Esophagus (tissue), 2 donors: Measurements from ENCODE around the gene MGAT4C. TPM values are rescaled to one million over a fixed set of nuclear protein-coding genes. Genes with fewer than 3 reads are reported as not detected.

ENCODE experiments used
- H3K27ac ChIP-seq, 2 donors: one replicate each; pipeline ENCODE4 v1.5.1; 2013; ENCODE audit warnings: low read depth in 2 of 2, mild to moderate bottlenecking in 2 of 2, inconsistent platforms in 1 of 2, low read length in 1 of 2, moderate library complexity in 1 of 2
- H3K27me3 ChIP-seq, 2 donors: one replicate each; pipeline ENCODE4 v1.6.1; 2013; ENCODE audit warnings: low read length in 2 of 2, control low read depth in 1 of 2, mild to moderate bottlenecking in 1 of 2; ENCODE audit not compliant: insufficient read depth in 2 of 2, control insufficient read depth in 1 of 2
- H3K36me3 ChIP-seq, 2 donors: one replicate each; pipeline ENCODE4 v1.6.1; 2013; ENCODE audit warnings: low read length in 1 of 2; ENCODE audit not compliant: control insufficient read depth in 2 of 2, insufficient read depth in 2 of 2
- H3K4me1 ChIP-seq, 2 donors: one replicate each; pipeline ENCODE4 v1.6.1; 2013; ENCODE audit warnings: low read length in 1 of 2; ENCODE audit not compliant: control insufficient read depth in 2 of 2, insufficient read depth in 2 of 2
- H3K4me3 ChIP-seq, 2 donors: one replicate each; pipeline ENCODE4 v1.5.1; 2013; ENCODE audit warnings: low read length in 2 of 2, mild to moderate bottlenecking in 2 of 2, low read depth in 1 of 2, moderate library complexity in 1 of 2
- H3K9me3 ChIP-seq, 2 donors: one replicate each; pipeline ENCODE4 v1.6.1; 2013; ENCODE audit warnings: mild to moderate bottlenecking in 2 of 2, low read depth in 1 of 2, low read length in 1 of 2, moderate library complexity in 1 of 2; ENCODE audit not compliant: control insufficient read depth in 2 of 2, insufficient read depth in 1 of 2
- WGBS, 2 donors: extraction: QIAGEN DNeasy Blood & Tissue Kit; methylation state at CpG; one replicate each; pipeline ENCODE4 v1.1.7; 2013; 5-methylcytosine and 5-hydroxymethylcytosine counted together
- polyA plus RNA-seq, 2 donors: library from polyadenylated mRNA; stranded (reverse); fragments of 200-250 nt; gene quantifications; one replicate each; pipeline ENCODE4 v1.2.3, GENCODE V29; 2013
- donor health status: healthy with polysubstance abuse.
- donor health status: Bipolar disorder and iron deficiency.

MGAT4C gene
- polyA plus RNA-seq, 2 donors: under 0.01 to 0.04 TPM

- Histone ChIP-seq H3K4me3 (no peak overlapping the region), H3K9me3 (peaks cover 0 to 13% of the 10 kb centered on the region in 2 donors), H3K4me1 (no peaks in the 10 kb centered on the region), H3K36me3 (no peaks in the 10 kb centered on the region), H3K27me3 (no peaks in the 10 kb centered on the region), H3K27ac (no peak overlapping the region)
- 63 to 72% methylated on average over 3 of the region's 3 CpGs for WGBS, 2 donors
Measured at GRCh38 chr12:86042062-86042461, 214.1 kb downstream of the MGAT4C start.

- no peaks in the 10 kb centered on the region for H3K27me3 ChIP-seq
- H3K27ac ChIP-seq: no peak overlapping the region
- H3K36me3 ChIP-seq: no peaks in the 10 kb centered on the region
- H3K4me3 ChIP-seq: no peak overlapping the region
- no peaks in the 10 kb centered on the region for H3K4me1 ChIP-seq
- WGBS, 2 donors: 55 to 68% methylated on average over 3 of the region's 3 CpGs
- H3K9me3 ChIP-seq: no peaks in the 10 kb centered on the region
Measured at GRCh38 chr12:86018361-86018760, 237.8 kb downstream of the MGAT4C start.

- Histone ChIP-seq H3K36me3 (no peaks in the 10 kb centered on the region), H3K27ac (no peak overlapping the region), H3K4me3 (no peak overlapping the region), H3K9me3 (no peaks in the 10 kb centered on the region), H3K27me3 (no peaks in the 10 kb centered on the region), H3K4me1 (no peaks in the 10 kb centered on the region)
- WGBS, 2 donors: 82 to 84% methylated on average over 5 of the region's 5 CpGs
Measured at GRCh38 chr12:86015026-86015425, 241.2 kb downstream of the MGAT4C start.

GRCh38 chr12:86006727-86007126 is 249.5 kb downstream of the MGAT4C start:
- H3K27ac ChIP-seq: no peak overlapping the region
- H3K9me3 ChIP-seq: no peaks in the 10 kb centered on the region
- H3K27me3 ChIP-seq: no peaks in the 10 kb centered on the region
- no peak overlapping the region for H3K4me3 ChIP-seq
- no peaks in the 10 kb centered on the region for H3K4me1 ChIP-seq
- H3K36me3 ChIP-seq: no peaks in the 10 kb centered on the region

GRCh38 chr12:85998074-85998473 is 258.1 kb downstream of the MGAT4C start:
- peaks cover 5 to 15% of the 10 kb centered on the region in 2 donors for H3K9me3 ChIP-seq
- H3K27me3 ChIP-seq: no peaks in the 10 kb centered on the region
- 85 to 94% methylated on average over 2 of the region's 2 CpGs for whole genome bisulfite sequencing, 2 donors

GRCh38 chr12:85996280-85996679 is 259.9 kb downstream of the MGAT4C start:
- H3K9me3 ChIP-seq: peaks cover 9 to 20% of the 10 kb centered on the region in 2 donors
- WGBS, 2 donors: 77% methylated on average over 3 of the region's 3 CpGs
- no peaks in the 10 kb centered on the region for H3K27me3 ChIP-seq
- H3K4me3 ChIP-seq: no peak overlapping the region
- H3K36me3 ChIP-seq: no peaks in the 10 kb centered on the region
- no peaks in the 10 kb centered on the region for H3K4me1 ChIP-seq
- no peak overlapping the region for H3K27ac ChIP-seq

More at GRCh38 chr12:85998074-85998473, 258.1 kb downstream of the MGAT4C start:
- H3K4me1 ChIP-seq: no peaks in the 10 kb centered on the region
- H3K27ac ChIP-seq: no peak overlapping the region
- no peak overlapping the region for H3K4me3 ChIP-seq
- H3K36me3 ChIP-seq: no peaks in the 10 kb centered on the region

- H3K27ac ChIP-seq: no peak overlapping the region
Measured at GRCh38 chr12:85993746-85994145, 262.4 kb downstream of the MGAT4C start.

GRCh38 chr12:85985996-85986395 is 270.2 kb downstream of the MGAT4C start:
- H3K36me3 ChIP-seq: no peaks in the 10 kb centered on the region
- no peak overlapping the region for H3K4me3 ChIP-seq
- H3K27ac ChIP-seq: no peak overlapping the region
- H3K4me1 ChIP-seq: no peaks in the 10 kb centered on the region
- H3K9me3 ChIP-seq: peaks cover under 1 to 2% of the 10 kb centered on the region in 2 donors
- H3K27me3 ChIP-seq: no peaks in the 10 kb centered on the region

More at GRCh38 chr12:85993746-85994145, 262.4 kb downstream of the MGAT4C start:
- Histone ChIP-seq H3K9me3 (peaks cover 12 to 25% of the 10 kb centered on the region in 2 donors), H3K4me1 (no peaks in the 10 kb centered on the region), H3K27me3 (no peaks in the 10 kb centered on the region), H3K36me3 (no peaks in the 10 kb centered on the region), H3K4me3 (no peak overlapping the region)
- 83 to 89% methylated on average over 4 of the region's 4 CpGs for WGBS, 2 donors

GRCh38 chr12:85983601-85984000 is 272.6 kb downstream of the MGAT4C start:
- H3K27ac ChIP-seq: no peak overlapping the region
- WGBS, 2 donors: 78 to 80% methylated on average over 5 of the region's 5 CpGs
- H3K4me1 ChIP-seq: no peaks in the 10 kb centered on the region
- H3K27me3 ChIP-seq: no peaks in the 10 kb centered on the region
- H3K9me3 ChIP-seq: no peaks in the 10 kb centered on the region
- H3K4me3 ChIP-seq: no peak overlapping the region
- no peaks in the 10 kb centered on the region for H3K36me3 ChIP-seq

GRCh38 chr12:85979641-85980040 is 276.6 kb downstream of the MGAT4C start:
- Histone ChIP-seq H3K36me3 (no peaks in the 10 kb centered on the region), H3K27ac (no peak overlapping the region), H3K27me3 (no peaks in the 10 kb centered on the region), H3K4me1 (no peaks in the 10 kb centered on the region), H3K9me3 (no peaks in the 10 kb centered on the region), H3K4me3 (no peak overlapping the region)
- 59 to 61% methylated on average over 4 of the region's 4 CpGs for WGBS, 2 donors
